Measurements from ENCODE around the gene RAD50.
"Not testable (repeated sequence)": the region's sequence is repeated elsewhere in the genome, so short reads cannot be mapped to it uniquely, and the experiment has no call there.

The RAD50 gene

GRCh38 chr5:132556763-132557477, at the start of gene RAD50:
RAD50 (plus strand) TSS chr5:132556977; CDS start chr5:132557325, 348 bp downstream.
- in situ Hi-C loops (cut with HindIII; ENCODE audit: low pct_ligation_motif_present, low sequenced_read_pairs) = no loop called here

GRCh38 chr5:132510076-132510475, 46.7 kb upstream of the RAD50 start:
- in situ Hi-C loops (cut with HindIII; ENCODE audit: low pct_ligation_motif_present, low sequenced_read_pairs) = no loop called here
- Histone ChIP-seq H3K27ac (peak overlapping the region; percentile 46), H3K36me3 (replicated peaks) (no peaks in the 10 kb centered on the region), H3K4me3 (ENCODE audit: low read depth, low read length) (no peak overlapping the region), H3K27me3 (replicated peaks) (no peaks in the 10 kb centered on the region)
- DNase-seq = peak; percentile 70
- TF ChIP-seq, protein P1, sequence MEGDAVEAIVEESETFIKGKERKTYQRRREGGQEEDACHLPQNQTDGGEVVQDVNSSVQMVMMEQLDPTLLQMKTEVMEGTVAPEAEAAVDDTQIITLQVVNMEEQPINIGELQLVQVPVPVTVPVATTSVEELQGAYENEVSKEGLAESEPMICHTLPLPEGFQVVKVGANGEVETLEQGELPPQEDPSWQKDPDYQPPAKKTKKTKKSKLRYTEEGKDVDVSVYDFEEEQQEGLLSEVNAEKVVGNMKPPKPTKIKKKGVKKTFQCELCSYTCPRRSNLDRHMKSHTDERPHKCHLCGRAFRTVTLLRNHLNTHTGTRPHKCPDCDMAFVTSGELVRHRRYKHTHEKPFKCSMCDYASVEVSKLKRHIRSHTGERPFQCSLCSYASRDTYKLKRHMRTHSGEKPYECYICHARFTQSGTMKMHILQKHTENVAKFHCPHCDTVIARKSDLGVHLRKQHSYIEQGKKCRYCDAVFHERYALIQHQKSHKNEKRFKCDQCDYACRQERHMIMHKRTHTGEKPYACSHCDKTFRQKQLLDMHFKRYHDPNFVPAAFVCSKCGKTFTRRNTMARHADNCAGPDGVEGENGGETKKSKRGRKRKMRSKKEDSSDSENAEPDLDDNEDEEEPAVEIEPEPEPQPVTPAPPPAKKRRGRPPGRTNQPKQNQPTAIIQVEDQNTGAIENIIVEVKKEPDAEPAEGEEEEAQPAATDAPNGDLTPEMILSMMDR (IDR thresholded peaks at IDR 0.05; ENCODE audit: low read depth, low read length, missing control alignments) = no peak

More at GRCh38 chr5:132556763-132557477, at the start of gene RAD50:
- TF ChIP-seq, protein P1 (IDR thresholded peaks at IDR 0.05; ENCODE audit: low read depth, low read length, missing control alignments) = no peak
- Histone ChIP-seq H3K27ac (peak within 1 kb of the TSS; percentile 72), H3K36me3 (replicated peaks) (no peaks in the 10 kb centered on the region), H3K27me3 (replicated peaks) (no peaks in the 10 kb centered on the region), H3K4me3 (ENCODE audit: low read depth, low read length) (peak within 1 kb of the TSS; percentile 75)
- DNase-seq = peak; percentile 81

DNA sequence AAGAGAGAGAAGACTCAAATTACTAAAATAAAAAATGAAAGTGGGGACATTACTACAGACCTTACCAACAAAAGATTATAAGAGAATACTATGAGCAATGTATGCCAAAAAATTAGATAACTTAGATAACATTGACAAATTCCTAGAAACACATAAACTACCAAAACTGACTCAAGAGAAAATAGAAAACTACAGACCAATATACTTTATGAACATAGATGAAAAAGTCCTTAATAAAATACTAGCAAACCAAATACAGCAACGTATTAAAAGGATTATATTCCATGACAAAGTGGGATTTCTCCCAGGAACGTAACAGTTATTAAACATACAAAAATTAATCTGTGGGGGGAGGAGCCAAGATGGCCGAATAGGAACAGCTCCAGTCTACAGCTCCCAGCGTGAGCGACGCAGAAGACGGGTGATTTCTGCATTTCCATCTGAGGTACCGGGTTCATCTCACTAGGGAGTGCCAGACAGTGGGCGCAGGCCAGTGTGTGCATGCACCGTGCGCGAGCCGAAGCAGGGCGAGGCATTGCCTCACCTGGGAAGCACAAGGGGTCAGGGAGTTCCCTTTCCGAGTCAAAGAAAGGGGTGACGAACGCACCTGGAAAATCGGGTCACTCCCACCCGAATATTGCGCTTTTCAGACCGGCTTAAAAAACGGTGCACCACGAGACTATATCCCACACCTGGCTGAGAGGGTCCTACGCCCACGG, 43.0 kb upstream of the RAD50 start:
- in situ Hi-C loops (cut with HindIII; ENCODE audit: low pct_ligation_motif_present, low sequenced_read_pairs); H3K36me3 ChIP-seq (replicated peaks); H3K4me3 ChIP-seq (ENCODE audit: low read depth, low read length); H3K27ac ChIP-seq; H3K27me3 ChIP-seq (replicated peaks); DNase-seq: not testable (repeated sequence)

- DNase-seq; H3K27ac ChIP-seq; H3K4me3 ChIP-seq (ENCODE audit: low read depth, low read length); H3K36me3 ChIP-seq (replicated peaks); in situ Hi-C loops (cut with HindIII; ENCODE audit: low pct_ligation_motif_present, low sequenced_read_pairs); H3K27me3 ChIP-seq (replicated peaks): not testable (repeated sequence)
Measured at GRCh38 chr5:132522067-132522466, 34.7 kb upstream of the RAD50 start.

DNA sequence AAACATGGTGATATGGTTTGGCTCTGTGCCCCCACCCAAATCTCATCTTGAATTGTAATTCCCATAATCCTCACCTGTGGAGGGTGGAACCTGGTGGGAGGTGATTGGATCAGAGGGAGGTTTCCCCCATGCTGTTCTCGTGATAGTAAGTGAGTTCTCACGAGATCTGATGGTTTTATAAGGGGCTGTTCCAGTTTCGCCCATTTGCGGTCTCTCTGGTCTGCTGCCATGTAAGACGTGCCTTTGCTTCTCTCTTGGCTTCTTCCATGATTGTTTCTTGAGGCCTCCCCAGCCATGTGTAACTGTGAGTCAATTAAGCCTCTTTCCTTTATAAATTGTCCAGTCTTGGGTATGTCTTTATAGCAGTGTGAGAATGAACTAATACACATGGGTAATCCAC, 31.9 kb upstream of the RAD50 start:
- in situ Hi-C loops (cut with HindIII; ENCODE audit: low pct_ligation_motif_present, low sequenced_read_pairs); H3K36me3 ChIP-seq (replicated peaks); H3K27me3 ChIP-seq (replicated peaks); DNase-seq; H3K4me3 ChIP-seq (ENCODE audit: low read depth, low read length); H3K27ac ChIP-seq: not testable (repeated sequence)

- no peak overlapping the region for H3K27ac ChIP-seq
- no peak for DNase-seq
- H3K4me3 ChIP-seq (ENCODE audit: low read depth, low read length) = no peak overlapping the region
- no peaks in the 10 kb centered on the region for H3K36me3 ChIP-seq (replicated peaks)
- no peaks in the 10 kb centered on the region for H3K27me3 ChIP-seq (replicated peaks)
- in situ Hi-C loops (cut with HindIII; ENCODE audit: low pct_ligation_motif_present, low sequenced_read_pairs) = no loop called here
- TF ChIP-seq, protein P1 (IDR thresholded peaks at IDR 0.05; ENCODE audit: low read depth, low read length, missing control alignments) = no peak
Measured at GRCh38 chr5:132525299-132525724, 31.5 kb upstream of the RAD50 start.

DNA sequence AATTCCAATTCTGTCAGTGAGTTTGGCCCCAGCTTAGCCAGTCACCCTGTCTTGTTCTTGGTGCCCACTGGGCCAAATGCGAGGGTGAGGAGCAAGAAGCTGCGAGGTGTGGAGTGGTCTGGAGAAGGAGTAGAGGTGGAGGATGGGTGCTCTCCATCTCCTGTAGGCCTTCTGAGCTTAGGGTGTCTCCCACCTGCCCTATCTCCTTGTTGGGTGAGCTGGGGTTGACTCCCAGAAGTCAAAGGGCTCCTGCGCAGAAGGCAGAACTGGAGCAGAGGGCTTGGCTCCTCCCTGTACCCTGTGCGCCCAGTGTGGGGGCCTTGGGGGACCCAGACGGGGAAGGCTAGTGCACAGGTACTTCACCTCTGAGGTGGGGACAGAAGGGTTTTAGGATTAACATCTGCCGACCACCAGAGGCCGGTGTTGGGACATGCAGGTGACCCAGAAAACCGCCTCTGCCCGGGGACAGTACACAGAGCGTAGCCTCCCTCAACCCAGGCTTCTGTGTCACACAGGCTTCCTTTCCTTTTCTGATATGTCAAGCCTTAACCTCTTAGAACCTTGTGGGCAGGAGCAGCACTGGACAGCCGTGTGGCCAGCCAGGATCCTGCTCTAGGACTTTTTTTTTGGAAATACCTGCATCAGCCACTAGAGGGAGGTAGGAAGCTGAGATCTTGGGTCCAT, 30.3 kb upstream of the RAD50 start:
- in situ Hi-C loops (cut with HindIII; ENCODE audit: low pct_ligation_motif_present, low sequenced_read_pairs) = no loop called here
- TF ChIP-seq, protein P1 (IDR thresholded peaks at IDR 0.05; ENCODE audit: low read depth, low read length, missing control alignments) = peak; percentile 83
- Histone ChIP-seq H3K27me3 (replicated peaks) (no peaks in the 10 kb centered on the region), H3K4me3 (ENCODE audit: low read depth, low read length) (peak overlapping the region; percentile 17), H3K36me3 (replicated peaks) (no peaks in the 10 kb centered on the region), H3K27ac (no peak overlapping the region)
- DNase-seq = peak; percentile 40
